Kidney (tissue), 14 donors: ENCODE results near the gene ZNF280D. TPM values are rescaled to one million over a fixed set of nuclear protein-coding genes. Genes with fewer than 3 reads are reported as not detected.

Source experiments
- DNase-seq, 5 donors: peaks; one replicate each; pipeline ENCODE4 v3.0.0-alpha.2; 2013 to 2020
- FAIRE-seq: peaks from 2 replicates; lab custom pipeline; 2012; peaks lifted over from hg19 to GRCh38; lab: Jason Lieb, UNC
- H3K27ac ChIP-seq, 2 donors: one replicate each; pipeline ENCODE4 v1.7.0; 2013; ENCODE audit warnings: low read depth in 2 of 2, low read length in 2 of 2, inconsistent platforms in 1 of 2
- H3K27me3 ChIP-seq: one replicate; pipeline ENCODE4 v1.7.1; 2013; ENCODE audit warnings: low read length, inconsistent platforms; ENCODE audit not compliant: control insufficient read depth, insufficient read depth
- H3K36me3 ChIP-seq, 3 donors: one replicate each; pipeline versions ENCODE4 v1.7.0 to v1.7.1; 2013; ENCODE audit warnings: low read length in 3 of 3, control low read depth in 1 of 3, inconsistent platforms in 1 of 3; ENCODE audit not compliant: insufficient read depth in 3 of 3, control insufficient read depth in 2 of 3
- H3K4me1 ChIP-seq, 3 donors: one replicate each; pipeline versions ENCODE4 v1.7.0 to v1.7.1; 2013; ENCODE audit warnings: low read length in 3 of 3, inconsistent platforms in 1 of 3, low read depth in 1 of 3; ENCODE audit not compliant: control insufficient read depth in 2 of 3, insufficient read depth in 2 of 3
- H3K4me3 ChIP-seq, 3 donors: one replicate each; pipeline versions ENCODE4 v1.7.0 to v1.8.1; 2013; ENCODE audit warnings: low read length in 3 of 3, control low read depth in 1 of 3, inconsistent platforms in 1 of 3
- H3K9ac ChIP-seq, 3 donors: one replicate each; pipeline versions ENCODE4 v1.7.0 to v1.7.1; 2013; ENCODE audit warnings: low read length in 3 of 3, control low read depth in 1 of 3, inconsistent platforms in 1 of 3
- H3K9me3 ChIP-seq, 3 donors: one replicate each; pipeline versions ENCODE4 v1.7.0 to v1.7.1; 2013; ENCODE audit warnings: low read length in 3 of 3, control low read depth in 1 of 3, inconsistent platforms in 1 of 3; ENCODE audit not compliant: control insufficient read depth in 2 of 3, insufficient read depth in 1 of 3
- CTCF ChIP-seq: IDR thresholded peaks from 3 replicates; pipeline ENCODE4 v1.5.1; 2012; ENCODE audit warnings: mild to moderate bottlenecking, moderate library complexity, borderline replicate concordance; ENCODE audit not compliant: insufficient read depth; ENCODE audit errors: extremely low read depth
- intact Hi-C: fragments of 100-400 bp; cut with DNase I; formaldehyde crosslinking; loops from one replicate; pipeline ENCODE4 v1.11.1; 2022
- polyA plus RNA-seq: library from polyadenylated mRNA; stranded (reverse); fragments of 350-450 nt; fragmentation: Illumina TruSeq; extraction: RNeasy Lipid Tissue Mini Kit (QIAGEN cat#74804); gene quantifications from one replicate; pipeline ENCODE4 v1.2.3, GENCODE V29; 2014; ENCODE audit warnings: low read depth, low replicate concordance; ENCODE audit not compliant: insufficient read depth
- total RNA-seq: library from RNA; stranded (reverse); fragmentation: NEBNext Ultra II Directional; extraction: Animal tissue kit (Norgen Biotek cat#: 25700); gene quantifications from one replicate; pipeline ENCODE4 v1.2.1, GENCODE V29; 2021
- donor health status: control.
- donor health status: control.
- donor health status: control.
- donor health status: control.
- donor health status: control.
- donor health status: DM: yes; HTN: yes; CAD: no.
- donor health status: Normal renal cell carcinoma (clear cell type).

ZNF280D gene
- total and polyA plus RNA-seq, 2 donors from 2014 or later: 13.7 to 50.0 TPM

- Histone ChIP-seq H3K27ac (no peak overlapping the region), H3K27me3 (no peaks in the 10 kb centered on the region), H3K4me3 (no peak overlapping the region), H3K36me3 (no peaks in the 10 kb centered on the region), H3K9ac (no peak overlapping the region), H3K4me1 (no peaks in the 10 kb centered on the region), H3K9me3 (peaks cover 0 to 19% (median 2%) of the 10 kb centered on the region in 3 donors)
- DNase-seq: no peak
- TF ChIP-seq CTCF: no peak
- FAIRE-seq: no peak
- intact Hi-C loops: no loop called here
These were observed 147.1 kb downstream of the ZNF280D start for GRCh38 chr15:56586206-56586605.

- Histone ChIP-seq H3K4me1 (no peaks in the 10 kb centered on the region), H3K9me3 (peaks cover 0 to 19% (median 2%) of the 10 kb centered on the region in 3 donors)
These were observed 150.5 kb downstream of the ZNF280D start for GRCh38 chr15:56582785-56583184.

More at GRCh38 chr15:56582785-56583184, 150.5 kb downstream of the ZNF280D start:
- no peak for TF ChIP-seq CTCF
- no peak overlapping the region for H3K4me3 ChIP-seq
- FAIRE-seq: no peak
- no peaks in the 10 kb centered on the region for H3K27me3 ChIP-seq
- no peaks in the 10 kb centered on the region for H3K36me3 ChIP-seq
- no peak for DNase-seq
- H3K27ac ChIP-seq: no peak overlapping the region
- H3K9ac ChIP-seq: no peak overlapping the region
- intact Hi-C loops: no loop called here

Other genes with a start within 250 kb of the ZNF280D start
- 116 TPM for gene TCF12, start 185.1 kb upstream of the ZNF280D start, total RNA-seq
- 16.3 TPM for gene TCF12, start 185.1 kb upstream of the ZNF280D start, polyA plus RNA-seq